GM21381 (cell line): ENCODE data around the gene DAB2IP.
"Not testable (repeated sequence)": the region's sequence is repeated elsewhere in the genome, so short reads cannot be mapped to it uniquely, and the experiment has no call there.

Experiments used
- ATAC-seq: cut with Tn5 transposase; IDR thresholded peaks from one replicate; pipeline ENCODE4 v1.9.1; 2021; ENCODE audit warnings: mild to moderate bottlenecking, moderate library complexity; ENCODE audit not compliant: unreplicated experiment

Gene DAB2IP

GRCh38 chr9:121785673-121786542 lies 134.5 kb downstream of the DAB2IP start:
- no peak for ATAC-seq

GRCh38 chr9:121786543-121786948 lies 135.1 kb downstream of the DAB2IP start:
- ATAC-seq, result no peak

- no peak for ATAC-seq
These were observed 135.6 kb downstream of the DAB2IP start for GRCh38 chr9:121786998-121787422.

GRCh38 chr9:121788686-121789366 lies 137.4 kb downstream of the DAB2IP start:
- no peak for ATAC-seq

- no peak for ATAC-seq
These were observed 139.4 kb downstream of the DAB2IP start for GRCh38 chr9:121790841-121791240.

GRCh38 chr9:121792476-121792875 lies 141.0 kb downstream of the DAB2IP start:
- ATAC-seq, result not testable (repeated sequence)

- ATAC-seq, result not testable (repeated sequence)
These were observed 142.9 kb downstream of the DAB2IP start for GRCh38 chr9:121794334-121794733.

GRCh38 chr9:121797081-121797480 lies 145.6 kb downstream of the DAB2IP start:
- ATAC-seq, result no peak

- ATAC-seq, result no peak
These were observed 147.5 kb downstream of the DAB2IP start for GRCh38 chr9:121798941-121799340.

- no peak for ATAC-seq
These were observed 148.9 kb downstream of the DAB2IP start for GRCh38 chr9:121800376-121800775.

GRCh38 chr9:121801579-121801978 lies 150.1 kb downstream of the DAB2IP start:
- no peak for ATAC-seq

GRCh38 chr9:121802753-121803152 lies 151.3 kb downstream of the DAB2IP start:
- no peak for ATAC-seq

- ATAC-seq, result no peak
These were observed 155.8 kb downstream of the DAB2IP start for GRCh38 chr9:121807069-121807822.

GRCh38 chr9:121807823-121808278 lies 156.4 kb downstream of the DAB2IP start:
- ATAC-seq, result no peak

- no peak for ATAC-seq
These were observed 157.3 kb downstream of the DAB2IP start for GRCh38 chr9:121808781-121809180.

GRCh38 chr9:121809356-121810050 lies 158.1 kb downstream of the DAB2IP start:
- ATAC-seq, result no peak

GRCh38 chr9:121810489-121810888 lies 159.1 kb downstream of the DAB2IP start:
- ATAC-seq, result no peak

- ATAC-seq, result no peak
These were observed 159.7 kb downstream of the DAB2IP start for GRCh38 chr9:121811140-121811539.

GRCh38 chr9:121811751-121812150 lies 160.3 kb downstream of the DAB2IP start:
- no peak for ATAC-seq

GRCh38 chr9:121812159-121812735 lies 160.8 kb downstream of the DAB2IP start:
- ATAC-seq, result no peak
